ENCODE results near the gene QRICH2. TPM values are rescaled to one million over a fixed set of nuclear protein-coding genes. Genes with fewer than 3 reads are reported as not detected.
"Not testable (repeated sequence)": the region's sequence is repeated elsewhere in the genome, so short reads cannot be mapped to it uniquely, and the experiment has no call there.

The QRICH2 gene
- 1 to 10 TPM; 3.6 to 3.7 TPM for total RNA-seq

- ChIA-PET CTCF (no interaction called here), POLR2A (no interaction called here)
- Mint-ChIP-seq H3K36me3 (ENCODE audit: low read depth) (peaks cover 12% of the 10 kb centered on the region), H3K27me3 (no peaks in the 10 kb centered on the region), H3K9me3 (no peaks in the 10 kb centered on the region), H3K4me1 (peaks cover 1% of the 10 kb centered on the region), H3K27ac (no peak within 1 kb of the TSS), H3K4me3 (no peak within 1 kb of the TSS)
- no peak for DNase-seq
These were observed at the start of gene QRICH2 for GRCh38 chr17:76307966-76308338. QRICH2 (minus strand) TSS chr17:76308276; CDS start chr17:76307998, 278 bp downstream.

DNA sequence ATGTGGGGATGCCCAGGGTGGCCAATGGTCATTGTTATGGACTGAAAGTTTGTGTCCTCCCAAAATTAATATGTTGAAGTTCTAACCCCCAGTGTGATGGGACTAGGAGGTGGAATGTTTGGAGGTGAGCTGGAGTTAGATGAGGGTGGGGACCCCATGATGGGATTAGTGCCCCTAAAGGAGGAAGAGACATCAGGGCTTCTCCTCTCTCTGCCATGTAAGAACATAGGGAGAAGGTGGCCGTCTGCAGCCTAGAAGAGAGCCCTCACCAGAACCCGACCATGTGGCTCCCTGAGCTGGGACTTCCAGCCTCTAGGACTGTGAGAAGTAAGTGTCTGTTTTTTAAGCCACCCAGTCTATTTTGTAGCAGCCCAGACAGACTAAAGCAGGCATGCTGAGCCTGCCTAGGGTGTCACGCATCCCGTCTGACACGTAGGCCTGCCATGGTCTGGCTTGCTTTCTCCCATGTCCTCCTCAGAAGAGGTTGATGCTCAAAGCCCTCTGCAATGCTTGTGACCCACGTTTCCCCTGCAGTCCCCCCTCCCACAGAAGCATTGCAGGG is 49.6 kb upstream of the QRICH2 start:
- H3K4me1 Mint-ChIP-seq, result peaks cover 14% of the 10 kb centered on the region

DNA sequence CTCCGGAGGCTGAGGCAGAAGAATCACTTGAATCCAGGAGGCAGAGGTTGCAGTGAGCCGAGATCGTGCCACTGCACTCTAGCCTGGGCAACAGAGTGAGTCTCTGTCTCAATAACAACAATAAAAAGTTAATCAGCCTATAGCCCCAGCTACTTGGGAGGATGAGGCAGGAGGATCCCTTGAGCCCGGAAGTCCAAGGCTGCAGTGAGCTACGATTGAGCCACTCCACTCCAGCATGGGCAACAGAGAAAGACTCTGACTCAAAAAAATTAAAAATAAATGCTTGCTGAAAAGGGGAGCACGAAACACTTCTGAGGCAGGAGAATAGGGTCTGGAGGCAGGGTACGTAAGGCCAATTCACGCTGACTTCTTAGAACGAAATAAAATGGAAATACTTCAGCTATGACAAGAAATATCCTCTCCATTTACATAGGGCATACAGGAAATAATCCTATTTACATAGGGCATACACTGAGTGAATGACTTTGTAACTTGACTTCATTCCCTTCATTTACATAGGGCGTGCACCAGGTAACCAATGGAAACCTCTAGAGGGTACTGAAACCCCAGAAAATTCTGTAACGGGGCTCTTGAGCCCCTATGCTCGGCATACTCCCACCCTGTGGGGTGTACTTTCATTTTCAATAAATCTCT is 48.9 kb upstream of the QRICH2 start:
- Mint-ChIP-seq H3K27me3 (peaks cover 7% of the 10 kb centered on the region), H3K4me3 (no peak overlapping the region)
- POLR2A ChIA-PET, result no interaction called here

More for the DNA sequence above, 49.6 kb upstream of the QRICH2 start:
- H3K9me3 Mint-ChIP-seq, result no peaks in the 10 kb centered on the region
- H3K27me3 Mint-ChIP-seq, result peaks cover 7% of the 10 kb centered on the region
- DNase-seq, result no peak
- ChIA-PET CTCF (no interaction called here), POLR2A (interaction anchor here (0.7 kb wide), 1 partner anchor 11 kb away, joined by 10 read pairs; no protein-coding TSS in a partner anchor)
- H3K36me3 Mint-ChIP-seq (ENCODE audit: low read depth), result peaks cover 2% of the 10 kb centered on the region
- no peak overlapping the region for H3K27ac Mint-ChIP-seq
- H3K4me3 Mint-ChIP-seq, result no peak overlapping the region

GRCh38 chr17:76354747-76355310 is 46.8 kb upstream of the QRICH2 start:
- peaks cover 29% of the 10 kb centered on the region for H3K4me1 Mint-ChIP-seq
- H3K36me3 Mint-ChIP-seq (ENCODE audit: low read depth), result peaks cover 7% of the 10 kb centered on the region
- CTCF ChIA-PET, result interaction anchor here (0.6 to 3.9 kb wide), 12 partner anchors 10 to 360 kb away, joined by 3 to 26 read pairs (median 5); partner anchors contain the start of gene SPHK1
- DNase-seq, result no peak
- H3K9me3 Mint-ChIP-seq, result no peaks in the 10 kb centered on the region
- peak overlapping the region; percentile 62 for H3K27ac Mint-ChIP-seq
- POLR2A ChIA-PET, result no interaction called here
- peak overlapping the region; percentile 83 for H3K4me3 Mint-ChIP-seq
- H3K27me3 Mint-ChIP-seq, result no peaks in the 10 kb centered on the region

More for the DNA sequence above, 48.9 kb upstream of the QRICH2 start:
- no peaks in the 10 kb centered on the region for H3K9me3 Mint-ChIP-seq
- peaks cover 18% of the 10 kb centered on the region for H3K4me1 Mint-ChIP-seq
- CTCF ChIA-PET, result no interaction called here
- no peak for DNase-seq
- no peak overlapping the region for H3K27ac Mint-ChIP-seq
- H3K36me3 Mint-ChIP-seq (ENCODE audit: low read depth), result peaks cover 3% of the 10 kb centered on the region

DNA sequence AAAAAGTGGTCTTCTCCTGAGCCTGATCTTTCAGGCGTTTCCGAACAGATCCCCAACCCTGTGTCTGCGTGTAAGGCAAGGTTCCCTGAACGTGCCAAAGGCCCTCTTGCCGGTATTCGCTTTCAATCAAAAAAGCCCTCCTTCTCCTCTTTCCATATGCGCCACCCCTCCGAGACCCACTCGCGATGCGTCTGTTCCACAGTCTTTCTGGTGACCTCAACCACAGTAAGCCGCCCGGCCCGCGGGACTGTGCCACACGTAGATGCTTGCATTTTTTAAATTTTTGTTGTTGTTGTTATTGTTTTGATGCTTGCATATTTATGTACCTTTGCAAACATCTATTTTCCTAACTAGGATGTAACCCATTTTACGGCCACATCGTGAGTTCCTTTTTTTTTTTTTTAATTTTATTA is 46.2 kb upstream of the QRICH2 start:
- no peaks in the 10 kb centered on the region for H3K9me3 Mint-ChIP-seq
- no peak for DNase-seq
- ChIA-PET POLR2A (no interaction called here), CTCF (interaction anchor here (0.6 to 3.9 kb wide), 10 partner anchors 10 to 360 kb away, joined by 3 to 26 read pairs (median 8); partner anchors contain the start of gene SPHK1)
- peaks cover 29% of the 10 kb centered on the region for H3K4me1 Mint-ChIP-seq
- peak overlapping the region; percentile 98 for H3K27ac Mint-ChIP-seq
- H3K27me3 Mint-ChIP-seq, result no peaks in the 10 kb centered on the region
- peak overlapping the region; percentile 83 for H3K4me3 Mint-ChIP-seq
- peaks cover 7% of the 10 kb centered on the region for H3K36me3 Mint-ChIP-seq (ENCODE audit: low read depth)

- peak within 1 kb of the TSS; percentile 83 for H3K4me3 Mint-ChIP-seq
- peak within 1 kb of the TSS; percentile 98 for H3K27ac Mint-ChIP-seq
- no peaks in the 10 kb centered on the region for H3K27me3 Mint-ChIP-seq
- H3K4me1 Mint-ChIP-seq, result peaks cover 29% of the 10 kb centered on the region
- DNase-seq, result peak; percentile 85
- H3K9me3 Mint-ChIP-seq, result no peaks in the 10 kb centered on the region
- peaks cover 7% of the 10 kb centered on the region for H3K36me3 Mint-ChIP-seq (ENCODE audit: low read depth)
- CTCF ChIA-PET, result interaction anchor here (0.5 to 3.9 kb wide), 16 partner anchors 9 to 558 kb away, joined by 3 to 26 read pairs (median 4); partner anchors contain the start of gene SPHK1
- POLR2A ChIA-PET, result interaction anchor here (0.5 to 1.0 kb wide), 2 partner anchors 31 to 319 kb away, joined by 3 to 4 read pairs; no protein-coding TSS in a partner anchor
These were observed 45.7 kb upstream of the QRICH2 start, which contains the start of gene PRPSAP1 for GRCh38 chr17:76353599-76354316. PRPSAP1 (minus strand) TSS chr17:76353916; CDS start chr17:76353703, 213 bp downstream.

- Mint-ChIP-seq H3K4me3 (peak overlapping the region; percentile 83), H3K27ac (peak overlapping the region; percentile 98), H3K4me1 (peaks cover 29% of the 10 kb centered on the region), H3K36me3 (ENCODE audit: low read depth) (peaks cover 7% of the 10 kb centered on the region), H3K9me3 (no peaks in the 10 kb centered on the region), H3K27me3 (no peaks in the 10 kb centered on the region)
- ChIA-PET POLR2A (interaction anchor here (0.5 to 1.0 kb wide), 2 partner anchors 32 to 319 kb away, joined by 3 to 4 read pairs; no protein-coding TSS in a partner anchor), CTCF (interaction anchor here (0.5 to 3.9 kb wide), 18 partner anchors 8 to 557 kb away, joined by 3 to 26 read pairs (median 4); partner anchors contain the start of gene SPHK1)
- DNase-seq, result peak; percentile 23
These were observed 45.0 kb upstream of the QRICH2 start for GRCh38 chr17:76353004-76353598.

DNA sequence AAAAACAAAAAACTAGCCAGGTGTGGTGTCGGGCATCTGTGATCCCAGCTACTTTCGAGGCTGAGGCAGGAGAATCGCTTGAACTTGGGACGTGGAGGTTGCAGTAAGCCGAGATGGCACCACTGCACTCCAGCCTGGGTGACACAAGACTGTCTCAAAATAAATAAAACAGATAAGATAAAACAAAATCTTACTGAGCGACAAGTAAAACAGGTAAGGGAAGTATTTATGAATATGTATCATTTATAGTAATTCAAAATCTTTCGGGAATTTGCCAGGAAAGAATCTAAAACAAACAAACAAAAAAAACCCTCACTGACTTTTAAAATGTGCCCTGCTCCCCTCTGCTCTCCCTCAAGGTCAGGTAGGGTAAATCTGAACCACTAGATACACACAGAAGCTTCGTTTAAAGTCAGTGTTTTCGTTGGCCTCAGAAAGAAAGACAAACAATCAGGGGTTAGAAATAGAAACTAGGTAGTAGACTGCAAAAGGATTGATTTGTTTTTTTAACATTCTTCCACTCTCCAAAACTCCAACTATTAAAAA is 43.5 kb upstream of the QRICH2 start:
- CTCF ChIA-PET, result interaction anchor here (0.6 to 3.2 kb wide), 2 partner anchors 46 to 92 kb away, joined by 4 to 18 read pairs; no protein-coding TSS in a partner anchor
- POLR2A ChIA-PET, result interaction anchor here (0.6 kb wide), 1 partner anchor 228 kb away, joined by 4 read pairs; no protein-coding TSS in a partner anchor
- no peak for DNase-seq
- peaks cover 29% of the 10 kb centered on the region for H3K4me1 Mint-ChIP-seq
- peak overlapping the region; percentile 51 for H3K27ac Mint-ChIP-seq
- peaks cover 16% of the 10 kb centered on the region for H3K36me3 Mint-ChIP-seq (ENCODE audit: low read depth)
- peak overlapping the region; percentile 83 for H3K4me3 Mint-ChIP-seq
- H3K9me3 Mint-ChIP-seq, result no peaks in the 10 kb centered on the region
- H3K27me3 Mint-ChIP-seq, result no peaks in the 10 kb centered on the region

DNA sequence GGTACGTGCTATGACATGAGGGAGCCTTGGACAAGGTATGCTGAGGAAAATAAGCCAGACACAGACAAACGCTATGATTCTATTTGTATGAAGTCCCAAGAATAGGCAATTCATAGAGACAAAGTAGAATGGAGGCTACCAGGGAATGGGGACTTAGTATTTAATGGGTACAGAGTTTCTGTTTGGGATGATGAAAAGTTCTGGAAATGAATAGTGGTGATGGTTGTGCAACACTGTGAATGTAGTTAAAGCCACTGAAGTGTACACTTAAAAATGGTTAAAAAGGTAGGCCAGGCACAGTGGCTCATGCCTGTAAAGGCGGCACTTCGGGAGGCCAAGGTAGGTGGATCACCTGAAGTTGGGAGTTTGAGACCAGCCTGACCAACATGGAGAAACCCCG is 42.4 kb upstream of the QRICH2 start:
- Mint-ChIP-seq H3K4me1 (peaks cover 29% of the 10 kb centered on the region), H3K9me3 (no peaks in the 10 kb centered on the region), H3K27me3 (no peaks in the 10 kb centered on the region), H3K4me3 (no peak overlapping the region), H3K27ac (no peak overlapping the region), H3K36me3 (ENCODE audit: low read depth) (peaks cover 20% of the 10 kb centered on the region)
- DNase-seq, result no peak
- ChIA-PET POLR2A (no interaction called here), CTCF (interaction anchor here (0.6 kb wide), 1 partner anchor 292 kb away, joined by 4 read pairs; no protein-coding TSS in a partner anchor)

GRCh38 chr17:76346936-76347335 is 38.9 kb upstream of the QRICH2 start:
- POLR2A ChIA-PET, CTCF ChIA-PET: not testable (repeated sequence)

GRCh38 chr17:76345377-76345974 is 37.4 kb upstream of the QRICH2 start:
- CTCF ChIA-PET, result interaction anchor here (0.6 to 1.3 kb wide), 5 partner anchors 8 to 250 kb away, joined by 3 read pairs; partner anchors contain the start of gene PRPSAP1
- H3K27me3 Mint-ChIP-seq, result no peaks in the 10 kb centered on the region
- H3K9me3 Mint-ChIP-seq, result no peaks in the 10 kb centered on the region
- H3K4me3 Mint-ChIP-seq, result no peak overlapping the region
- H3K27ac Mint-ChIP-seq, result no peak overlapping the region
- POLR2A ChIA-PET, result no interaction called here
- H3K36me3 Mint-ChIP-seq (ENCODE audit: low read depth), result peaks cover 27% of the 10 kb centered on the region
- peaks cover 2% of the 10 kb centered on the region for H3K4me1 Mint-ChIP-seq
- DNase-seq, result no peak

More at GRCh38 chr17:76346936-76347335, 38.9 kb upstream of the QRICH2 start:
- peaks cover 11% of the 10 kb centered on the region for H3K4me1 Mint-ChIP-seq
- not testable (repeated sequence) for H3K4me3 Mint-ChIP-seq, H3K27me3 Mint-ChIP-seq, H3K27ac Mint-ChIP-seq, H3K9me3 Mint-ChIP-seq, DNase-seq
- H3K36me3 Mint-ChIP-seq (ENCODE audit: low read depth), result peaks cover 23% of the 10 kb centered on the region
